Astrocyte (in vitro differentiated cells and primary cell): ENCODE data around the gene ARVCF. TPM values are rescaled to one million over a fixed set of nuclear protein-coding genes. Genes with fewer than 3 reads are reported as not detected.

Experiments used
- DNase-seq: peaks from one replicate; pipeline ENCODE4 v3.0.0-alpha.2; 2010; ENCODE audit warnings: low read depth
- FAIRE-seq: peaks from 2 replicates; lab custom pipeline; 2011; peaks lifted over from hg19 to GRCh38; lab: Jason Lieb, UNC
- H2AFZ ChIP-seq: 2 replicates; pipeline ENCODE4 v1.6.0; 2012; ENCODE audit warnings: low read depth, low read length, inconsistent platforms
- H3K27ac ChIP-seq: 2 replicates; pipeline ENCODE4 v1.5.1; 2011; ENCODE audit warnings: low read depth, low read length, inconsistent platforms
- H3K27me3 ChIP-seq: 2 replicates; pipeline ENCODE4 v1.6.0; 2011; ENCODE audit warnings: low read length, inconsistent platforms; ENCODE audit not compliant: insufficient read depth
- H3K36me3 ChIP-seq: 2 replicates; pipeline ENCODE4 v1.5.1; 2011; ENCODE audit warnings: low read length, inconsistent platforms; ENCODE audit not compliant: insufficient read depth
- H3K4me1 ChIP-seq: 2 replicates; pipeline ENCODE4 v1.5.1; 2011; ENCODE audit warnings: low read length, inconsistent platforms; ENCODE audit not compliant: insufficient read depth
- H3K4me2 ChIP-seq: 2 replicates; pipeline ENCODE4 v1.6.0; 2012; ENCODE audit warnings: low read length, inconsistent platforms
- H3K4me3 ChIP-seq: 2 replicates; pipeline ENCODE4 v1.5.1; 2011; ENCODE audit warnings: low read depth, mild to moderate bottlenecking, low read length, inconsistent platforms; ENCODE audit not compliant: insufficient read depth
- H3K79me2 ChIP-seq: 2 replicates; pipeline ENCODE4 v1.6.0; 2012; ENCODE audit warnings: mild to moderate bottlenecking, low read length, inconsistent platforms; ENCODE audit not compliant: insufficient read depth
- H3K9ac ChIP-seq: 2 replicates; pipeline ENCODE4 v1.6.0; 2012; ENCODE audit warnings: mild to moderate bottlenecking, low read length, inconsistent platforms
- H3K9me3 ChIP-seq: 2 replicates; pipeline ENCODE4 v1.5.1; 2012; ENCODE audit warnings: low read depth, mild to moderate bottlenecking, low read length, inconsistent platforms; ENCODE audit not compliant: insufficient read depth
- H4K20me1 ChIP-seq: 2 replicates; pipeline ENCODE4 v1.6.0; 2012; ENCODE audit warnings: low read length, inconsistent platforms; ENCODE audit not compliant: insufficient read depth
- H3K27ac Mint-ChIP-seq: one replicate; pipeline ENCODE4 v1.8.0; 2021; ENCODE audit warnings: mild to moderate bottlenecking, mixed read lengths; ENCODE audit not compliant: unreplicated experiment
- H3K27me3 Mint-ChIP-seq: one replicate; pipeline ENCODE4 v1.8.0; 2021; ENCODE audit warnings: low read depth, mixed read lengths; ENCODE audit not compliant: unreplicated experiment
- H3K36me3 Mint-ChIP-seq: one replicate; pipeline ENCODE4 v1.8.0; 2021; ENCODE audit warnings: low read depth, mixed read lengths; ENCODE audit not compliant: unreplicated experiment
- H3K4me1 Mint-ChIP-seq: one replicate; pipeline ENCODE4 v1.8.0; 2021; ENCODE audit warnings: low read depth, mixed read lengths; ENCODE audit not compliant: unreplicated experiment
- H3K4me3 Mint-ChIP-seq: one replicate; pipeline ENCODE4 v1.8.0; 2021; ENCODE audit warnings: mild to moderate bottlenecking, moderate library complexity, mixed read lengths; ENCODE audit not compliant: unreplicated experiment
- H3K9me3 Mint-ChIP-seq: one replicate; pipeline ENCODE4 v1.8.0; 2021; ENCODE audit warnings: mild to moderate bottlenecking, mixed read lengths; ENCODE audit not compliant: unreplicated experiment
- CTCF ChIP-seq: IDR thresholded peaks from 2 replicates; pipeline ENCODE4 v1.5.1; 2011; ENCODE audit warnings: low read depth, mild to moderate bottlenecking, inconsistent platforms, low read length, moderate library complexity; ENCODE audit not compliant: insufficient read depth
- EZH2 ChIP-seq: IDR thresholded peaks from 2 replicates; pipeline ENCODE4 v1.6.1; 2012; ENCODE audit warnings: mild to moderate bottlenecking, low read length, inconsistent platforms; ENCODE audit not compliant: insufficient read depth
- total RNA-seq: library from RNA; stranded (reverse); gene quantifications from 2 replicates; pipeline ENCODE4 v1.2.1, GENCODE V29; 2021

Gene ARVCF
- total RNA-seq, 1 donor from 2014 or later: 17.9 TPM

DNA sequence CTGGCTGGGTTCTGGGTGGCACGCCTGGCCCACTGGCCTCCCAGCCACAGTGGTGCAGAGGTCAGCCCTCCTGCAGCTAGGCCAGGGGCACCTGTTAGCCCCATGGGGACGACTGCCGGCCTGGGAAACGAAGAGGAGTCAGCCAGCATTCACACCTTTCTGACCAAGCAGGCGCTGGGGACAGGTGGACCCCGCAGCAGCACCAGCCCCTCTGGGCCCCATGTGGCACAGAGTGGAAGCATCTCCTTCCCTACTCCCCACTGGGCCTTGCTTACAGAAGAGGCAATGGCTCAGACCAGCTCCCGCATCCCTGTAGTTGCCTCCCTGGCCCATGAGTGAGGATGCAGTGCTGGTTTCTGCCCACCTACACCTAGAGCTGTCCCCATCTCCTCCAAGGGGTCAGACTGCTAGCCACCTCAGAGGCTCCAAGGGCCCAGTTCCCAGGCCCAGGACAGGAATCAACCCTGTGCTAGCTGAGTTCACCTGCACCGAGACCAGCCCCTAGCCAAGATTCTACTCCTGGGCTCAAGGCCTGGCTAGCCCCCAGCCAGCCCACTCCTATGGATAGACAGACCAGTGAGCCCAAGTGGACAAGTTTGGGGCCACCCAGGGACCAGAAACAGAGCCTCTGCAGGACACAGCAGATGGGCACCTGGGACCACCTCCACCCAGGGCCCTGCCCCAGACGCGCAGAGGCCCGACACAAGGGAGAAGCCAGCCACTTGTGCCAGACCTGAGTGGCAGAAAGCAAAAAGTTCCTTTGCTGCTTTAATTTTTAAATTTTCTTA lies 47.3 kb downstream of the ARVCF start:
- FAIRE-seq (no peak), DNase-seq (no peak)
- no peaks in the 10 kb centered on the region for H3K79me2 ChIP-seq
- Mint-ChIP-seq H3K36me3 (peaks cover 8% of the 10 kb centered on the region), H3K27ac (no peak overlapping the region), H3K9me3 (no peaks in the 10 kb centered on the region), H3K4me3 (no peak overlapping the region), H3K4me1 (no peaks in the 10 kb centered on the region), H3K27me3 (no peaks in the 10 kb centered on the region)
- H3K27me3 ChIP-seq: no peaks in the 10 kb centered on the region
- TF ChIP-seq CTCF (no peak), EZH2 (no peak)
- H3K4me2 ChIP-seq: no peak overlapping the region
- no peak overlapping the region for H3K27ac ChIP-seq
- no peaks in the 10 kb centered on the region for H3K4me1 ChIP-seq
- no peak overlapping the region for H3K9ac ChIP-seq
- peaks cover 5% of the 10 kb centered on the region for H3K36me3 ChIP-seq
- H2AFZ ChIP-seq: no peak overlapping the region
- H4K20me1 ChIP-seq: peaks cover 38% of the 10 kb centered on the region
- H3K9me3 ChIP-seq: no peaks in the 10 kb centered on the region
- no peak overlapping the region for H3K4me3 ChIP-seq

- H3K27ac Mint-ChIP-seq: no peak overlapping the region
These were observed 48.2 kb downstream of the ARVCF start for GRCh38 chr22:19968450-19968891.

More at GRCh38 chr22:19968450-19968891, 48.2 kb downstream of the ARVCF start:
- Histone ChIP-seq H4K20me1 (peaks cover 43% of the 10 kb centered on the region), H3K9ac (no peak overlapping the region), H3K4me1 (peaks cover 2% of the 10 kb centered on the region), H3K79me2 (no peaks in the 10 kb centered on the region), H2AFZ (no peak overlapping the region), H3K36me3 (peaks cover 5% of the 10 kb centered on the region), H3K27me3 (no peaks in the 10 kb centered on the region), H3K4me2 (no peak overlapping the region), H3K9me3 (no peaks in the 10 kb centered on the region), H3K4me3 (no peak overlapping the region), H3K27ac (no peak overlapping the region)
- Mint-ChIP-seq H3K36me3 (peaks cover 8% of the 10 kb centered on the region), H3K27me3 (no peaks in the 10 kb centered on the region), H3K9me3 (no peaks in the 10 kb centered on the region), H3K4me3 (no peak overlapping the region), H3K4me1 (peaks cover 2% of the 10 kb centered on the region)
- FAIRE-seq (no peak), DNase-seq (no peak)
- no peak for TF ChIP-seq CTCF
- no peak for TF ChIP-seq EZH2
